HCEC 1CT (cell line): ENCODE data around the gene FFAR1.

Experiments
- DNase-seq: peaks from one replicate; pipeline ENCODE4 v3.0.0-alpha.2; 2017

The FFAR1 gene, protein sequence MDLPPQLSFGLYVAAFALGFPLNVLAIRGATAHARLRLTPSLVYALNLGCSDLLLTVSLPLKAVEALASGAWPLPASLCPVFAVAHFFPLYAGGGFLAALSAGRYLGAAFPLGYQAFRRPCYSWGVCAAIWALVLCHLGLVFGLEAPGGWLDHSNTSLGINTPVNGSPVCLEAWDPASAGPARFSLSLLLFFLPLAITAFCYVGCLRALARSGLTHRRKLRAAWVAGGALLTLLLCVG (N-terminal part only)

DNA sequence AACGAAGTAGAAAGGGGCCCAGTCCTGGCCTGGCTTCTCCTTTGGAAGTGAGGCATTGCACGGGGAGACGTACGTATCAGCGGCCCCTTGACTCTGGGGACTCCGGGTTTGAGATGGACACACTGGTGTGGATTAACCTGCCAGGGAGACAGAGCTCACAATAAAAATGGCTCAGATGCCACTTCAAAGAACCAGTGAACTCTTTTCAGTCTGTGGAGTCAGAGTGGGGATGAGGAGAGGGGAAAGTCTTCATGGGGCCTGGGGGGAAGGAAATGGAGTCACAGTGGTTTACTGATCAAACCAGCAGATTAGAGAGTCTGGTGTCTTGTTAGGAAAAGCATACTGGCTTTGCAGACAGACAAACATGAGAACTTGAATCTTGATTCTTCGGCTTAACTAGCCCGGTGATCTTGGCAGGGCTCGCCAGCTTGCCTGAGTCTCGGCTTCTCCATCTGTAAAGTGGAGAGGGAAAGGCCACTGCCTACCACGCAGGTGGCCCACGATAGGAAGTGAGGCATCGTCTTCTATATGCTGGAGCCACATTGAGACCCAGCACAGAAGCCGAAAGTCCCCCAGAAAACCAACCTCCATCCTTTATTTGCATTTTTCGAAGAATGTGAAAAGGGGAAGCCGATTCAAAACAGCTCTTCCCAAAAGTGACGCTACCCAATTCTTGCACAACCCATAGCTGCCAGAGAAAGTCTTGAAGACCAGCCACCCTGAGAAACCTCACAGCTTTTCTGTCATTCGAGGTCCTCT, at the start of gene FFAR1:
Gene FFAR1 (plus strand): TSS at position 732 of the 759 bp plus-strand sequence. CDS start 3,650 bp downstream, outside the sequence.
- DNase-seq = no peak

DNA sequence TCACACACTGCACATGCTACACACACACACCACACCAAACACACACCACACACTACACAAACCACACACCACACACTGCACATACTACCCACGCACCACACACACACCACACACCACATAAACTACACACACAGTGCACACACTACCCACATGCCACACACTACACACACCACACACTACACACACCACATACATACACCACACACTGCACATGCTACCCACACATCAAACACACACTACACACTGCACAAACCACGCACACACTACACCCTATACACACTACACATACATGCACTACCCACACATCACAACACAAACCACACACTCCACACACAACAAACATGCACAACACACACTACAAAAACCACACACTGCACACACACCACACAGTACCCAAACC, 49.8 kb upstream of the FFAR1 start:
- no peak for DNase-seq

DNA sequence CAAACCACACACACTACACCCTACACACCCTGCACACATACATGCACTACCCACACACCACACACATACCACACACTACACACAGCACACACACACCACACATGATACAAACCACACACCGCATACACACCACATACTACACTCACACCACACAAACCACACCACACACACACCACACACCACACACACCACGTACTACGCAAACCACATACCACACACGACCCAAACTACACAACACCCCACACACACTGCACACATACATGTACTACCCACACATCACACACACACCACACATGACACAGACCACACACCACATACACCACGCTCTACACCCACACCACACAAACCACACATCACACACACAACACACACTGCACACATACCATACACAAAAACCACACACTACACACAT, 49.1 kb upstream of the FFAR1 start:
- no peak for DNase-seq

DNA sequence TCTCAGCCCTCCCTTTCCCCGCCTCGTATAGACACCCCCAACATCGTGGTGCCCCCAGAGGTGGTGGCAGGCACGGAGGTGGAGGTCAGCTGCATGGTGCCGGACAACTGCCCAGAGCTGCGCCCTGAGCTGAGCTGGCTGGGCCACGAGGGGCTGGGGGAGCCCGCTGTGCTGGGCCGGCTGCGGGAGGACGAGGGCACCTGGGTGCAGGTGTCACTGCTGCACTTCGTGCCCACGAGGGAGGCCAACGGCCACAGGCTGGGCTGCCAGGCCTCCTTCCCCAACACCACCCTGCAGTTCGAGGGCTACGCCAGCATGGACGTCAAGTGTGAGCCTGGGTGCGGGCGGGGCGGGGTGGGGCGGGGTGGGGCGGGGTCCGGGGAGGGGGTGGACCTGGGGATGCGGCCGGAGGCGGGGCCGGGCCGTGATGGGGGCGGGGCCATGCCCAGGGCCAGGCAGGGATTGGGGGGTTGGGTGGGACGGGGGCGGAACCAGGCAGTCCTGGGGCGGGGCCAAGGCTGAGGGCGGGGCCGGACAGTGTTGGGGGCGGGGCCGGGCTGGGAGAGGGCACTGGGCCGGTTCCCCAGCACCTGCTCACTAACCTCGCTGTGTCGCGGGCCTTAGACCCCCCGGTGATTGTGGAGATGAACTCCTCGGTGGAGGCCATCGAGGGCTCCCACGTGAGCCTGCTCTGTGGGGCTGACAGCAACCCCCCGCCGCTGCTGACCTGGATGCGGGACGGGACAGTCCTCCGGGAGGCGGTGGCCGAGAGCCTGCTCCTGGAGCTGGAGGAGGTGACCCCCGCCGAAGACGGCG, 48.0 kb upstream of the FFAR1 start:
- no peak for DNase-seq

DNA sequence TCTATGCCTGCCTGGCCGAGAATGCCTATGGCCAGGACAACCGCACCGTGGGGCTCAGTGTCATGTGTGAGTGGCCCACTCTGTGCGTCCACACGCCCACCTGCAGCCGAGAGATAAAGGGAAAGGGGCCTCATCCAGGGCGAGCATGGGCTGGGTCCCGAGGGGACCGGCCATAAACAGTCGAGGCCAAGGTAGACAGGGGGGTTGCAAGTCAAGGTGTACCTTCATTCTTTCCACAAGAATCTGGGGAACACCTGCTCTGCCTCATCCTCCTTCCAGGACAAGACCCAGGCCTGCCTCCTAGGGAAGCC, 47.4 kb upstream of the FFAR1 start:
- no peak for DNase-seq

DNA sequence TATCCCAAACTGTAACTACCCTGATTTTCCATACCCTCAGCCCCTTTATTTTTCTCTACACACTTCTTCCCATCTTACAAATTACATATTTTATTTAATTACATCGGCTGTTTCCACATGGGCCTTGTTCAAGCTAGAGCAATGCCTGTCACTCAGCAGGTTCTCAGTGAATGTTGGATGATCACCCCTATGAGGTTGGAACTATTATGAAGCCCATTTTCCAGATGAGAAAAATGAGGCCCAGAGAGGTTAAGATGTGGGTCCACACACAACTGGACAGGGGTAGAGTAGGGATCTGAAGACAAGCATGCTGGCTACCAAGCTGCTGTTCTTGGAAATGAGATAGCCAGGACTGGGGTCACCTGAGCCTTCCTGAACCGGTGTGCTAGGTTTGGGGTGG, 45.7 kb upstream of the FFAR1 start:
- DNase-seq = no peak

DNA sequence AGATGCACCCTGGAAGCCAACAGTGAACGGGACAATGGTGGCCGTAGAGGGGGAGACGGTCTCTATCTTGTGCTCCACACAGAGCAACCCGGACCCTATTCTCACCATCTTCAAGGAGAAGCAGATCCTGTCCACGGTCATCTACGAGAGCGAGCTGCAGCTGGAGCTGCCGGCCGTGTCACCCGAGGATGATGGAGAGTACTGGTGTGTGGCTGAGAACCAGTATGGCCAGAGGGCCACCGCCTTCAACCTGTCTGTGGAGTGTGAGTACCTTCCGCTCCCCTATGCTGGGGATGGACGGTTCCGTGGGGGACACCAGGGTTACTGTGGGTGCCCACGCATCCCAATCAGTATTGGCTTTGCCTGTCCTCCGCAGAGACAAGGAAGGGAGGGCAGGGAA, 45.3 kb upstream of the FFAR1 start:
- no peak for DNase-seq

DNA sequence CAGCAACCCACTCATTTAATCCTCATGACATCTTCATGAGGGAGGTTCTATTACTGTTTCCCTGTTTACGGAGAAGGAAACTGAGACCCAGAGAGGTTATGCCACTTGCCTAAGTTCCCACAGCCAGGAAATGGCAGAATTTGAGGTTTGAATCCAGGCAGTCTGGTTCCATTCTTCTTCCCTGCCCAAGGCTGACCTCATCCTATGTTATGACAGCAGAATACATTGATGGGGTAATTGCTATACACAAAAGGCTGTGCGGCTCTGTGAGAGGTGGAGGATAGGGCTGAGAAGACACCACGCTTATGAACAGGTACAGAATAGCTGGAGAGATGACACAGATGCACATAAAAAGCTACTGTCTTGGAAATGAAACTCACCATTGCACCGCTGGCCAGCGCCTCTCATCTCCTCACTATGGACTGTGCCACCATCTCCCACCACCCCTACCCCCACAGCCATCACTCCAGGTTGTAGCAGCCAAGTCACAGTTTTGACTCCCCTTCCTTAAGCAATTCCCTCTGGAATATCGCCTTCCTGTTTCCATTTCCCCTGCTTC, 44.3 kb upstream of the FFAR1 start:
- no peak for DNase-seq

DNA sequence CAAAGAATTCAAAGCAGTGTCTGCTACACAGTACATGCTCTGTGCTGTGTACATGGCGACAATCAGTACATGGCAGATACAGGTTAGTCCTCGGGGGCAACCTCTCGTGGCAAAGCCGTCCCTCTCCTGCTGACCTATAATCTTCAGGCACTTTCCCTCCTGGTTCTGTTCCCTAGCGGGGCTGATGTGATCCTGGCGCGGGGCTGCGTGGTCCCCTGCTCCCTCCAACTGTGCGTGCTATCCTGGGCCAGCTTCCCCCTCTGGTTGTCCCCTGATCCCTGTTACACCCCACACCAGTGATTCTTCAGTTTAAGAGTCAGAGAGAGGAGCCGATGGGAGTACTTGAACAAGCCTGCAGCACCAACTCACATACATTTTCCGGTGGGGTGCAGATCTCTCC, 43.7 kb upstream of the FFAR1 start:
- DNase-seq = no peak

DNA sequence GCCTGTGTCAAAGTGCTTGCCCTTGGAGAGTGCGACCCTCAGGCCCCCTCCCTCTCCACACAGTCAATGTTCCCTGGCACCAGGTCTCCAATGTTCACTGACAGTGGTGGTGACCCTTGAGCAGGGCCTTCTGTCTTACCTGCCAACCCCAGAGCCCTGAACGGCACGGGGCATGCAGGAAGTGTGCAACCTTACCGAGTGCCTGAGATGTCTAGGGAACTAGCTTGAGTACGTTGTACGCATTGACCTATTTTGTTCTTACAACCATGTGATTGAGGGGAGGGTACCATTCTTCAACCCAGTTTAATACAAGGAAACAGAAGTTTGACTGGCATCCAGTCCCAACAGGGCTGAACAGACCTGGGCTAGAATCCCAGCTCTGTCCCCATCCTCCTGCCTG, 42.5 kb upstream of the FFAR1 start:
- no peak for DNase-seq

DNA sequence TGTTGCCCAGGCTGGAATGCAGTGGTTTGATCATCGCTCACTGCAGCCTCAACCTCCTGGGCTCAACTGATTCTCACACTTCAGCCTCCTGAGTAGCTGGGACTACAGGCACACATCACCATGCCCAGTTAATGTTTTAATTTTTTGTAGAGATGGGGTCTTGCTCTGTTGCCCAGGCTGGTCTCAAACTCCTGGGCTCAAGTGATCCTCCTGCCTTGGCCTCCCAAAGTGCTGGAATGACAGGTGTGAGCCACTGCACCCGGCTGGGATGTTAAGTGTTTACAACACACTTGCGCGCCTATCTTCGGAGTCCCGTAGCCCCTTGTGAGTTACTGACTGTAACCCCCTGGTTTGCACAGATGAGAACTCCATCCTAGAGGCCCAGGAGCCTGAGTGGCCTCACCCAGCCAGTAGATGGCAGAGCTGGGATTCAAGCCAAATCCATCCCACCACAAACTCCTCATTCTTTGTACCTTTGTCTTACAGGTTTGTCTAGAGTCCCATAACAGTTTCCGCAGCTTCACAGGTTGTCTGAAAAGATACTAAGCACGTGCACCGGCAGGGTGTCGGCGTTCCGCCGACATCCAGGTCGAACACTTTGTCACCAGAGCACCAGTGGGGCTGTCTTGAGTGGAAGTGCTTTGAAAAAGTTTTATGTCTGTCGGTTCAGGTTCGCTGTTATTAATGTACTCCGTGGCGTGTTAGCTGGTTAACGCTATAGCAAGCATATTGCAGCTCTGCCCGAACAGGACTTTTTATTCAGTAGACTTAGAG, 41.0 kb upstream of the FFAR1 start:
- no peak for DNase-seq

DNA sequence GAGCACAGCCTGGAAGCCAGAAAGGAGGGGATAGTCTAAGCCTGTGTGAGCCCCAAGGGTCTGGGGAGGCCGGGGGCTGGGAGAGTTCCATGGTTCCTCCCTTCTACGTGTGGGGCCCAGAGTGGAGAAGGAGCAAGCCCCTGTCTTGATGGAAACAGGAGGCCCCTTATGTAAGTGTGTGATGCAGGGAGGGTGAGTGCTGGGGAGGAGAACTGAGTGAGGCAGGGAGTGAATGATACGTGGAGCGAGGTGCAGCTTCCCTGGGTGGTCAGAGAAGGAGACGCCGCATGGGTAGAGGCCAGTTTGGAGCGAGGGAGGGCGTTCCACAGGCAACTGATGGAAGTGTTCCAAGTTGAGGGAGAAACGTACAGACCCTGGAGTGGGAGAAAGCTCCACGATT, 39.8 kb upstream of the FFAR1 start:
- DNase-seq = no peak

DNA sequence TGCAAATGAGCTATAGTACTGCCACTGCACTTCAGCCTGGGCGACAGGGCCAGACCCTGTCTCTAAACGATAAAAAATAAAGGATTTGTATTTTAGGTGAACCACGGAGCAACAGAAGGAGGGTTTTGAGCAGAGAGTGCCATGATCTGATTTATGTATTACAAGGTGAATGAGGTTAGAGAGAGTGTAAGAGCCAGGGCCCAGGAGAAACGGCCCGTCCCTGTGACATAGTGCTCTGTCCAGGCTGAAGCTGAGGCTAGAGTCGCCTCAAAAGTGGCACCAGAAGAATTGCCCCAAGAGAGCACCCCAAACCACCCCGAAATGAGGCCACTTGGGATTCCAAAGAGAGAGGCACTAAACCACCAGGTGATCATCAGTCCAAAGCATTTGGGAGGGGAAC, 38.8 kb upstream of the FFAR1 start:
- no peak for DNase-seq

DNA sequence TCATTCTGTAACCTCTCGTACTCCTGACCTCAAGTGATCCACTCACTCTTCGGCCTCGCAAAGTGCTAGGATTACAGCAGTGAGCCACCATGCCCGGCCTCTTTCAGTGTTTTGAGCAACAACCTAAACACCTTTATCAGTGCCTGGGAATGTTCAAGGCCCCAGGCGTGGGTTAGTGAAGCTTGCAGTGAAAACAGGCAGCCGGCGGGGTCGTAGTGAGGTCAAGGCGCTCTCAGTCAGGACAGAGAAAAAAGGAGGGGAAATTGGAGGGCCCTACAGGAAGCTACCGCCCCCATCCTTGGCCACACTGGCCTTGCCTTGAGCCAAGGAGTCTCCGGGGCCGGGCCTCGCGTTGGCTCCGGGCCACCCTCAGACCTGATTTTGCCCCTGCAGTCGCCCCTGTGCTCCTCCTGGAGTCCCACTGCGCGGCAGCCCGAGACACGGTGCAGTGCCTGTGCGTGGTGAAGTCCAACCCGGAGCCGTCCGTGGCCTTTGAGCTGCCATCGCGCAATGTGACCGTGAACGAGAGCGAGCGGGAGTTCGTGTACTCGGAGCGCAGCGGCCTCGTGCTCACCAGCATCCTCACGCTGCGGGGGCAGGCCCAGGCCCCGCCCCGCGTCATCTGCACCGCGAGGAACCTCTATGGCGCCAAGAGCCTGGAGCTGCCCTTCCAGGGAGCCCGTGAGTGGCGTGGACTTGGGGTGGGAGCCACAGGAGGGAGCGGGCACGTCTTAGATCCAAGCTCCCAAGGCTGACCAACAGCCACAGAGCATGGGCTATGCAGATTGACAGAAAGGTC, 38.0 kb upstream of the FFAR1 start:
- DNase-seq = no peak

DNA sequence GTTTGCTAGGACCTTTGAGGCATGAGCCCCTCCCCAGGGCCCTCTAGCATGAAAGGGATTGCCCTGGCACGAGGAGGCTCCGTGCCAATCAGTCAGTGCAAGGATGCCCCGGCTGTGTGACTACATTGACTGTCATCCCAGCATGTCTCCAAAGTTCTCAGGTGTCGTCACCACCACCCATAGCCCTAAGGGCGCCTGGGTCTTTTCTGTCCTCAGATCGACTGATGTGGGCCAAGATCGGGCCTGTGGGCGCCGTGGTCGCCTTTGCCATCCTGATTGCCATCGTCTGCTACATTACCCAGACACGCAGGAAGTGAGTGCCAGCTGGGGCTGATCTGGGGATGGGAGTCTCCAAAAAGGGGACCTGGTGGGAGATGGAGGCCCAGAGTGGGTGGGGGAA, 37.4 kb upstream of the FFAR1 start:
- DNase-seq = no peak

DNA sequence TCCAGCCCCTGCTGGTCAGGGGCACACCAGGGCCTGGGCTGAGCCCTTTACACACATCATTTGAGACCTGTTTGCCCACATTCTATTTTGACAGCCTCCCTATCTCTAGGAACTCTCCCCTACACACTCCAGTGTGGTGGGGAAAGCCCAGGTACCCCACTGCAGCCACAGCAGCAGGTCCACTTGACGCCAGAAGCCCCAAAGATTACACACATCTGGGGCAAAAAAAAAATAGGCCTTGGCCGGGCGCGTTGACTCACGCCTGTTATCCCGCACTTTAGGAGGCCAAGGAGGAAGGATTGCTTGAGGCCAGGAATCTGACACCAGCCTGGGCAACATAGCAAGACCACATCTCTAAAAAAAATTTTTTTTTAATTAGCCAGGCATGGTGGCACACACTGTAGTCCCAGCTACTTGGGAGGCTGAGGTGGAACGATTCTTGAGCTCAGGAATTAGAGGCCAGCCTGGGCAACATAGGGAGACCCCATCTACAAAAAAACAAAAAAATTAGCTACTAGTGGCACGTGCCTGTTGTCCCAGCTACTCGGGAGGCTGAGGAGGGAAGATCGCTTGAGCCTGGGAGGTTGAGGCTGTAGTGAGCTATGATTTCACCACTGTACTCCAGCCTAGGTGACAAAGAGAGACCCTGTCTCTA, 36.8 kb upstream of the FFAR1 start:
- DNase-seq = no peak

DNA sequence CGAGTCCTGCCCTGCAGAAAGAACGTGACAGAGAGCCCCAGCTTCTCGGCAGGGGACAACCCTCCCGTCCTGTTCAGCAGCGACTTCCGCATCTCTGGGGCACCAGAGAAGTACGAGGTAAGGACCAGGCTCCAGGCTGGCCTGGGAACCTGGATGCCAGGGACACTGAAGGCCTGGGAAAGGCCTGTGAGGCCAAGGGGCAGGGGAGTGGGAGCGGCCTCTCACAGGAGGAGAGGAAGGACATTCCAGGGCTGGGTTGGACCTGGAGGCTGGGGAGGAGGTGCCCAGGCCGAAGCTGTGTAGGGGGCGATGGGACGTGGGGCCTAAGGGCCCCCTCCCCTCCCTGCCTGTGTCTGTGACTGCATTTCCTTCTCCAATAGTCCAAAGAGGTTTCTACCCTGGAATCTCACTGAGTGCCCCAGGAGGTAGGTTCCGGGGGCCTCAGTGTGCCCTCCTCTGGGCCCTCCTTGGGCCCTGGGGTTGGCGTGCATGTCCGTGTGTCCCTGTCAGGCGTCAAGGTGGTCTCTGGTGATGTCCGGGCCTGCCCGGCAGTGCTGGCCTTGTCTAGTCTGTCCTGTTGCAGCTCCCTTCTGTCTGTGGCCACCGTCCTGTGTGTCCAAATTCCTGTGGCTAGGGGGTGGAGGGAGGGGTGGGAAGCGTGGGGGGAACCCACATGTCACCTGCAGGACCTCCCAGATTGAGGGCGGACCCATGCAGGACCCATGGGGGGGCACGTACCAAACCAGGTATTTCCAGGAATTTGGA, 35.6 kb upstream of the FFAR1 start:
- no peak for DNase-seq

DNA sequence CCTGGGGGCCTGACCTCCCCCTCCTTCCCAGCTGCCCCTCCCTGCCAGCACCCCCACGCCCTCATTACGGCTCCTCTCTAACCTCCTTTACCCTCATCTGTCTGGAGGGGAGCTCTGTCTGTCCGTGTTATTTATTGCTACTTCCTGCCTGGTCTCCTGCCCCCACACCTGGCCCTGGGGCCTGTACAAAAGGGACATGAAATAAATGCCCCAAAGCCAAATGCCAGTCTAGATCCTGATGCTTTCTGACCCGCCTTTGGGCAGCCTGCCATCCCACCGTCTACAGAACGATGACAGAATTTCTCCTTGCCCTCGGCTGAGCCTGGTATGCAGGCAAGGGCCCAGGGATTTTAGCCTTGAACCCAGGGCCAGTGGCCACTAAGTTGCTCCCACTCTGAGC, 34.1 kb upstream of the FFAR1 start:
- DNase-seq = no peak

DNA sequence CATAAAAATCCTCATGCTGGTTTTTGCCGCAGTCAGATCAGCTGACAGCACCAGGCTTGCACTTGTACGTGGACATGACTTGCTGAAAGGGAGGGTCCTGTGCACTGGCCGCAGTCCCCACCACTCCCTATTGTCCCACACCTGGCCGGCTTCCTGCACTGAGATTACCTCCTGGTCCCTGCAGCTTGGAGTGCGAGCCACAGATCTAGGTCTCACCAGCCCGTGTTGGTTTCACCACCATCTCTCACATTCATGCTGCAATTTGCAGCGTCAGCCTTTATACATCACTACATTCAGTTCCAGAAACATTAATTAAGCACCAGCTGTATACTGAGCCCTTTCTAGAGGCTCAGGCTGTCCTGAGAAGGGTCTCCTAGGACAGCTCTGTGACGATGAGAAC, 33.7 kb upstream of the FFAR1 start:
- no peak for DNase-seq

DNA sequence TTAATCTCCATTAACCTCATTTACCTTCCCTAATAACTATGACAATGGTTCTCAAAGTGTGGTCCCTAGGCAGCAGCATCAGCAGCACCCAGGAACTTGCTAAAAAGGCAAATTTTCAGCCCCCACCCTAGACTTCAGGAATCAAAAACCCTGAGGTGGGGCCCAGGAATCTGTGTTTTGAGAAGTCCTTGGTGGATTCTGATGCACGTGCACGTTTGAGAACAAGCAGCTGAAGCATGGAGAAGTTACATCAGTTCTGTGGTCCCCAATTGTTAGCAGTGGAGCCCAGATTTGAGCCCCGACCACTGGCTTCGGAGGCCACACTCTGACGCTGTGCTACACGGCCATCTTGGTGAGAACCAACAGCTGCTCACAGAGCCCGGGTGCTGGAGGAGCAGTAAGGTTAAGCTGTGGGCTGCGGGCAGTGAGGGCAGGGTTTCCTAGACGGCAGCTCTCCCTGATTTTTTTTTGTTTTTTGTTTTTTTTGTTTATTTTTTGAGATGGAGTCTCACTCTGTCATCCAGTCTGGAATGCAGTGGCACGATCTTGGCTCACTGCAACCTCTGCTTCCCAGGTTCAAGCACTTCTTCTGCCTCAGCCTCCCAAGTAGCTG, 32.7 kb upstream of the FFAR1 start:
- no peak for DNase-seq
